Osteoblast (primary cell): Measurements from ENCODE around the gene GRID1. TPM values are rescaled to one million over a fixed set of nuclear protein-coding genes. Genes with fewer than 3 reads are reported as not detected.

Source experiments
- DNase-seq: peaks from one replicate; pipeline ENCODE4 v3.0.0; 2011; ENCODE audit warnings: low spot score, mixed read lengths; ENCODE audit not compliant: insufficient read length; ENCODE audit errors: missing footprints
- H2AFZ ChIP-seq: 2 replicates; pipeline ENCODE4 v1.6.0; 2011; ENCODE audit warnings: mild to moderate bottlenecking, low read length
- H3K27ac ChIP-seq: 2 replicates; pipeline ENCODE4 v1.5.1; 2011; ENCODE audit warnings: mild to moderate bottlenecking, low read depth, low read length, moderate library complexity
- H3K27me3 ChIP-seq: 2 replicates; pipeline ENCODE4 v1.6.0; 2012; ENCODE audit warnings: mild to moderate bottlenecking, control low read depth, inconsistent platforms, low read length, moderate library complexity; ENCODE audit not compliant: insufficient read depth
- H3K36me3 ChIP-seq: 2 replicates; pipeline ENCODE4 v1.5.1; 2011; ENCODE audit warnings: mild to moderate bottlenecking, low read length, control low read depth, moderate library complexity; ENCODE audit not compliant: insufficient read depth
- H3K4me1 ChIP-seq: 2 replicates; pipeline ENCODE4 v1.5.1; 2011; ENCODE audit warnings: mild to moderate bottlenecking, low read length, control low read depth, moderate library complexity; ENCODE audit not compliant: insufficient read depth
- H3K4me2 ChIP-seq: 2 replicates; pipeline ENCODE4 v1.6.0; 2011; ENCODE audit warnings: mild to moderate bottlenecking, low read length; ENCODE audit not compliant: insufficient read depth
- H3K4me3 ChIP-seq: fragments of 200-600 bp; sonication (generic); 3 replicates; pipeline ENCODE4 v1.5.1; 2012; ENCODE audit warnings: mild to moderate bottlenecking, low read length, inconsistent platforms; ENCODE audit not compliant: insufficient read depth
- H3K79me2 ChIP-seq: 2 replicates; pipeline ENCODE4 v1.6.0; 2012; ENCODE audit warnings: mild to moderate bottlenecking, low read length, control low read depth, inconsistent platforms; ENCODE audit not compliant: insufficient read depth
- H3K9me3 ChIP-seq: 2 replicates; pipeline ENCODE4 v1.5.1; 2011; ENCODE audit warnings: low read depth, low read length, control low read depth
- H4K20me1 ChIP-seq: 2 replicates; pipeline ENCODE4 v1.6.0; 2012; ENCODE audit warnings: mild to moderate bottlenecking, low read length, control low read depth; ENCODE audit not compliant: insufficient read depth
- CTCF ChIP-seq: IDR thresholded peaks from 2 replicates; pipeline ENCODE4 v1.5.1; 2011; ENCODE audit warnings: mild to moderate bottlenecking, low read depth, low read length, moderate library complexity; ENCODE audit errors: extremely low read depth
- total RNA-seq: library from RNA; depleted of rRNA; stranded (reverse); fragments of >200 nt; gene quantifications from 2 replicates; pipeline ENCODE4 v1.2.3, GENCODE V29; 2012

The GRID1 gene
- total RNA-seq, 1 donor: not detected

GRCh38 chr10:86205306-86206239, 161.0 kb downstream of the GRID1 start:
- Histone ChIP-seq H3K79me2 (no peaks in the 10 kb centered on the region), H3K27ac (no peak overlapping the region), H3K36me3 (no peaks in the 10 kb centered on the region), H3K4me1 (no peaks in the 10 kb centered on the region), H3K9me3 (no peaks in the 10 kb centered on the region), H4K20me1 (no peaks in the 10 kb centered on the region), H3K4me3 (no peak overlapping the region), H3K4me2 (no peak overlapping the region), H3K27me3 (no peaks in the 10 kb centered on the region), H2AFZ (no peak overlapping the region)
- DNase-seq: no peak
- no peak for TF ChIP-seq CTCF

- Histone ChIP-seq H4K20me1 (no peaks in the 10 kb centered on the region), H3K27ac (no peak overlapping the region), H3K4me2 (no peak overlapping the region), H2AFZ (no peak overlapping the region), H3K4me3 (no peak overlapping the region), H3K27me3 (no peaks in the 10 kb centered on the region), H3K9me3 (no peaks in the 10 kb centered on the region), H3K4me1 (no peaks in the 10 kb centered on the region), H3K36me3 (no peaks in the 10 kb centered on the region), H3K79me2 (no peaks in the 10 kb centered on the region)
- no peak for DNase-seq
- TF ChIP-seq CTCF: no peak
These were observed 161.9 kb downstream of the GRID1 start for GRCh38 chr10:86204421-86205305.

GRCh38 chr10:86203162-86203905, 163.3 kb downstream of the GRID1 start:
- no peak overlapping the region for H3K4me3 ChIP-seq
- H2AFZ ChIP-seq: no peak overlapping the region
- no peak for DNase-seq
- no peaks in the 10 kb centered on the region for H3K9me3 ChIP-seq
- H3K27ac ChIP-seq: no peak overlapping the region
- no peaks in the 10 kb centered on the region for H3K79me2 ChIP-seq
- H4K20me1 ChIP-seq: no peaks in the 10 kb centered on the region
- no peaks in the 10 kb centered on the region for H3K36me3 ChIP-seq
- no peaks in the 10 kb centered on the region for H3K4me1 ChIP-seq
- no peaks in the 10 kb centered on the region for H3K27me3 ChIP-seq
- TF ChIP-seq CTCF: no peak
- H3K4me2 ChIP-seq: no peak overlapping the region
